ENCODE measurements around the gene SLC25A34. TPM values are rescaled to one million over a fixed set of nuclear protein-coding genes. Genes with fewer than 3 reads are reported as not detected.

Gene SLC25A34
- total RNA-seq, 1 experiment from 2014 or later = 1.1 TPM

GRCh38 chr1:15760520-15761211, 24.6 kb downstream of the SLC25A34 start:
- Mint-ChIP-seq H3K27ac (peak overlapping the region; percentile 65; the same call in 1 of the 2 replicates), H3K4me3 (peak overlapping the region; percentile 91), H3K27me3 (ENCODE audit: low read depth) (no peaks in the 10 kb centered on the region), H3K4me1 (peaks cover 49% of the 10 kb centered on the region), H3K36me3 (peaks cover 21% of the 10 kb centered on the region), H3K9me3 (no peaks in the 10 kb centered on the region)
- DNase-seq (ENCODE audit: low spot score) (no peak), ATAC-seq (peak; percentile 5; the same call in 1 of the 2 replicates)
- CTCF ChIA-PET = interaction anchor here (0.6 to 4.7 kb wide), 10 partner anchors 17 to 202 kb away, joined by 3 to 20 read pairs (median 4); no protein-coding TSS in a partner anchor
- POLR2A ChIA-PET = interaction anchor here (0.6 to 1.3 kb wide), 3 partner anchors 73 to 237 kb away, joined by 3 to 9 read pairs (median 3); partner anchors contain the start of gene DNAJC16
- TF ChIP-seq ZNF423 (CRISPR knock-in tag; IDR thresholded peaks at IDR 0.05) = peak; percentile 59; the same call in 1 of the 2 replicates
- TF ChIP-seq JAZF1 (CRISPR knock-in tag; IDR thresholded peaks at IDR 0.05) = no peak

GRCh38 chr1:15761366-15762128, 25.5 kb downstream of the SLC25A34 start:
- H3K27me3 Mint-ChIP-seq (ENCODE audit: low read depth) = no peaks in the 10 kb centered on the region
- peak overlapping the region; percentile 91; the same call in 1 of the 2 replicates for H3K4me3 Mint-ChIP-seq

More at GRCh38 chr1:15761366-15762128, 25.5 kb downstream of the SLC25A34 start:
- Mint-ChIP-seq H3K4me1 (peaks cover 40% of the 10 kb centered on the region), H3K9me3 (no peaks in the 10 kb centered on the region), H3K36me3 (peaks cover 27% of the 10 kb centered on the region), H3K27ac (peak overlapping the region; percentile 71; the same call in 1 of the 2 replicates)
- ATAC-seq (no peak), DNase-seq (ENCODE audit: low spot score) (no peak)
- ChIA-PET CTCF (interaction anchor here (0.7 to 4.7 kb wide), 5 partner anchors 20 to 860 kb away, joined by 3 to 20 read pairs (median 7); no protein-coding TSS in a partner anchor), POLR2A (interaction anchor here (0.6 to 1.3 kb wide), 3 partner anchors 75 to 235 kb away, joined by 3 to 4 read pairs (median 3); partner anchors contain the start of gene DNAJC16)
- TF ChIP-seq ZMAT4 (CRISPR knock-in tag; IDR thresholded peaks at IDR 0.05) (no peak), ZBTB21 (CRISPR knock-in tag; IDR thresholded peaks at IDR 0.05; ENCODE audit: borderline replicate concordance) (no peak), ATF3 (CRISPR knock-in tag; conservative IDR thresholded peaks at IDR 0.05) (no peak), NR3C1 (CRISPR knock-in tag; conservative IDR thresholded peaks at IDR 0.05; ENCODE audit: low read depth) (no peak), GRHL2 (CRISPR knock-in tag; IDR thresholded peaks at IDR 0.05; ENCODE audit: insufficient replicate concordance, severe bottlenecking) (no peak), ZNF263 (CRISPR knock-in tag; IDR thresholded peaks at IDR 0.05; ENCODE audit: low read depth) (no peak), MAX (CRISPR knock-in tag; IDR thresholded peaks at IDR 0.05) (no peak), ZNF281 (CRISPR knock-in tag; IDR thresholded peaks at IDR 0.05) (no peak), NFE2L1 (CRISPR knock-in tag; IDR thresholded peaks at IDR 0.05) (no peak), MYBL2 (CRISPR knock-in tag; IDR thresholded peaks at IDR 0.05) (no peak), TEAD4 (CRISPR knock-in tag; IDR thresholded peaks at IDR 0.05) (no peak), IRF1 (CRISPR knock-in tag; IDR thresholded peaks at IDR 0.05) (no peak), ZNF671 (CRISPR knock-in tag; IDR thresholded peaks at IDR 0.05) (no peak), EMX1 (CRISPR knock-in tag; IDR thresholded peaks at IDR 0.05) (no peak), NR2C2 (CRISPR knock-in tag; IDR thresholded peaks at IDR 0.05) (no peak), ATF1 (CRISPR knock-in tag; IDR thresholded peaks at IDR 0.05) (no peak), HMGXB4 (CRISPR knock-in tag; IDR thresholded peaks at IDR 0.05) (no peak), ZNF317 (CRISPR knock-in tag; IDR thresholded peaks at IDR 0.05; ENCODE audit: borderline replicate concordance, low read depth) (no peak), E2F4 (CRISPR knock-in tag; IDR thresholded peaks at IDR 0.05; ENCODE audit: borderline replicate concordance, low read depth) (no peak), NR1H2 (CRISPR knock-in tag; IDR thresholded peaks at IDR 0.05) (no peak)

All from WTC11 (cell line).